Measurements from ENCODE around the gene MARF1. TPM values are rescaled to one million over a fixed set of nuclear protein-coding genes. Genes with fewer than 3 reads are reported as not detected.
"Not testable (repeated sequence)": the region's sequence is repeated elsewhere in the genome, so short reads cannot be mapped to it uniquely, and the experiment has no call there.

Gene MARF1
- total RNA-seq, 1 experiment from 2014 or later = 68.1 TPM

DNA sequence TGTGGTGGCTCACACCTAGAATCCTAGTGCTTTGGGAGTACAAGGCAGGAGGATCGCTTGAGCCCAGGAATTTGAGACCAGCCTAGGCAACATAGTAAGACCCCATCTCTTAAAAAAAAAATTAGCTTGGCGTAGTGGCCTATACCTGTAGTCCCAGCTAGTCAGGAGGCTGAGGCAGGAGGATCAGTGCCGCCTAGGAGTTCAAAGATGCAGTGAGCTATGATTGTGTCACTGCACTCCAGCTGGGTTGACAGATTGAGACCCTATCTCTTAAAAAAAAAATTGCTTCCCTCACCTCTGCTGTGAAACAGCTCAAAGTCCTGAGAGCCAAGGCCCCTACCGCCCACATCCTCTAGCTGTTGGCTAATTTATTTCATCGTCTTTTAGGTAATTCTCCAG is 17.2 kb upstream of the MARF1 start:
- CTCF ChIA-PET = interaction anchor here (0.5 kb wide), 1 partner anchor 99 kb away, joined by 3 read pairs; no protein-coding TSS in a partner anchor
- POLR2A ChIA-PET (ENCODE audit: unreplicated experiment) = no interaction called here
- no peak for DNase-seq
- no peaks in the 10 kb centered on the region for H3K27me3 ChIP-seq (ENCODE audit: insufficient read depth, low read depth)
- H4K20me1 ChIP-seq (ENCODE audit: insufficient read depth) = no peaks in the 10 kb centered on the region
- H2AFZ ChIP-seq = no peak overlapping the region
- no peaks in the 10 kb centered on the region for H3F3A ChIP-seq (ENCODE audit: insufficient read depth, low read depth)
- no peaks in the 10 kb centered on the region for H3K9me2 ChIP-seq (ENCODE audit: insufficient read depth)
- intact Hi-C loops (cut with micrococcal nuclease; ENCODE audit: unreplicated experiment) = no loop called here
- peaks cover 36% of the 10 kb centered on the region for H3K79me2 ChIP-seq (ENCODE audit: low read depth)
- no peaks in the 10 kb centered on the region for H3K9me3 ChIP-seq (ENCODE audit: insufficient read depth, low read depth)
- H3K4me1 ChIP-seq (replicated peaks; ENCODE audit: insufficient read depth) = no peaks in the 10 kb centered on the region
- no peak overlapping the region for H3K4me3 ChIP-seq
- no TSS peak for BruUV-seq (replicated peaks)
- H3K27ac ChIP-seq = no peak overlapping the region
- H3K4me2 ChIP-seq = no peak overlapping the region
- no peak for TF ChIP-seq EZH2 (IDR thresholded peaks at IDR 0.05; ENCODE audit: low read depth)
- TF ChIP-seq, protein P1, sequence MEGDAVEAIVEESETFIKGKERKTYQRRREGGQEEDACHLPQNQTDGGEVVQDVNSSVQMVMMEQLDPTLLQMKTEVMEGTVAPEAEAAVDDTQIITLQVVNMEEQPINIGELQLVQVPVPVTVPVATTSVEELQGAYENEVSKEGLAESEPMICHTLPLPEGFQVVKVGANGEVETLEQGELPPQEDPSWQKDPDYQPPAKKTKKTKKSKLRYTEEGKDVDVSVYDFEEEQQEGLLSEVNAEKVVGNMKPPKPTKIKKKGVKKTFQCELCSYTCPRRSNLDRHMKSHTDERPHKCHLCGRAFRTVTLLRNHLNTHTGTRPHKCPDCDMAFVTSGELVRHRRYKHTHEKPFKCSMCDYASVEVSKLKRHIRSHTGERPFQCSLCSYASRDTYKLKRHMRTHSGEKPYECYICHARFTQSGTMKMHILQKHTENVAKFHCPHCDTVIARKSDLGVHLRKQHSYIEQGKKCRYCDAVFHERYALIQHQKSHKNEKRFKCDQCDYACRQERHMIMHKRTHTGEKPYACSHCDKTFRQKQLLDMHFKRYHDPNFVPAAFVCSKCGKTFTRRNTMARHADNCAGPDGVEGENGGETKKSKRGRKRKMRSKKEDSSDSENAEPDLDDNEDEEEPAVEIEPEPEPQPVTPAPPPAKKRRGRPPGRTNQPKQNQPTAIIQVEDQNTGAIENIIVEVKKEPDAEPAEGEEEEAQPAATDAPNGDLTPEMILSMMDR (conservative IDR thresholded peaks at IDR 0.05) = no peak
- H3K36me3 ChIP-seq (ENCODE audit: low read depth) = no peaks in the 10 kb centered on the region

DNA sequence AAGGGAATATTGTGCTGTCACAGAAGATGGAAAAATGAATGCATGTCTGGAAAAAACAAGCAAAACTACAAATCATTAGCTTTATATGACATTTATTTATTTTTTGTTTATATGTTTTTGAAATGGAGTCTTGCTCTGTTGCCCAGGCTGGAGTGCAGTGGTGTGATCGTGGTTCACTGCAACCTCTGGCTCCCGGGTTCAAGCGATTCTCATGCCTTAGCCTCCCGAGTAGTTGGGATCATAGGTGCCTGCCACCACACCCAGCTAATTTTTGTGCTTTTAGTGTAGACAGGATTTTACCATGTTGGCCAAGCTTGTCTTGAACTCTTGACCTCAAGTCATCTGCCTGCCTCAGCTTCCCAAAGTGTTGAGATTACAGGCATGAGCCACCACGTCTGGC is 15.6 kb upstream of the MARF1 start:
- H3F3A ChIP-seq (ENCODE audit: insufficient read depth, low read depth) = no peaks in the 10 kb centered on the region
- no peaks in the 10 kb centered on the region for H3K27me3 ChIP-seq (ENCODE audit: insufficient read depth, low read depth)
- no peak overlapping the region for H3K4me2 ChIP-seq
- H3K4me1 ChIP-seq (replicated peaks; ENCODE audit: insufficient read depth) = no peaks in the 10 kb centered on the region
- peaks cover 53% of the 10 kb centered on the region for H3K79me2 ChIP-seq (ENCODE audit: low read depth)
- ChIA-PET POLR2A (ENCODE audit: unreplicated experiment) (no interaction called here), CTCF (interaction anchor here (0.6 kb wide), 1 partner anchor 16 kb away, joined by 4 read pairs; the partner anchor contains the start of gene MARF1)
- no peak overlapping the region for H3K4me3 ChIP-seq
- TF ChIP-seq, protein P1 (conservative IDR thresholded peaks at IDR 0.05) = no peak
- TF ChIP-seq EZH2 (IDR thresholded peaks at IDR 0.05; ENCODE audit: low read depth) = no peak
- no peaks in the 10 kb centered on the region; the same call in 1 of the 2 replicates for H4K20me1 ChIP-seq (ENCODE audit: insufficient read depth)
- H3K27ac ChIP-seq = no peak overlapping the region
- no peaks in the 10 kb centered on the region for H3K9me3 ChIP-seq (ENCODE audit: insufficient read depth, low read depth)
- no peaks in the 10 kb centered on the region for H3K9me2 ChIP-seq (ENCODE audit: insufficient read depth)
- BruUV-seq (replicated peaks) = no TSS peak
- no peaks in the 10 kb centered on the region for H3K36me3 ChIP-seq (ENCODE audit: low read depth)
- no peak for DNase-seq
- intact Hi-C loops (cut with micrococcal nuclease; ENCODE audit: unreplicated experiment) = no loop called here
- H2AFZ ChIP-seq = no peak overlapping the region

DNA sequence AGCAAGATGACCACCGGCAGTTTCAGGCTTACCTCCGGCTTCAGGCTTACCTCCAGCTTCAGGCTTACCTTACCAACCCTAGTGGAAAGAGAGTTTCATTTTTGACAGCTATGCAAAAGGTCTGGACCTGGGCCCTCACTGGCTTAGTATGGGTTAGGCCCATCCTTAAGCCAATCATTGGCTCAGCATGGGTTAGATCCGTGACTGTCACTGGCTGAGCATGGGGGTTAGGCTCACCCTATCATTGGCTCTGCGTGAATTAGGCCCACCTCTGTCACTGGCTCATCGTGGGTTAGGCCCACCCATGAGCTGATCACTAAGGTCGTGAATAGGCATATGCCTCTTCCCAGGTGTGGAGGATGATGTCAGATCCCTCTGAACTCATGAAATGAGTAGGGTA is 15.2 kb upstream of the MARF1 start:
- intact Hi-C loops (cut with micrococcal nuclease; ENCODE audit: unreplicated experiment) = no loop called here
- Histone ChIP-seq H3K9me2 (ENCODE audit: insufficient read depth) (no peaks in the 10 kb centered on the region), H3K36me3 (ENCODE audit: low read depth) (no peaks in the 10 kb centered on the region), H3K4me2 (no peak overlapping the region), H3F3A (ENCODE audit: insufficient read depth, low read depth) (no peaks in the 10 kb centered on the region), H3K4me1 (replicated peaks; ENCODE audit: insufficient read depth) (no peaks in the 10 kb centered on the region), H4K20me1 (ENCODE audit: insufficient read depth) (no peaks in the 10 kb centered on the region; the same call in 1 of the 2 replicates), H3K27ac (no peak overlapping the region), H3K79me2 (ENCODE audit: low read depth) (peaks cover 57% of the 10 kb centered on the region), H2AFZ (no peak overlapping the region), H3K9me3 (ENCODE audit: insufficient read depth, low read depth) (no peaks in the 10 kb centered on the region), H3K4me3 (no peak overlapping the region), H3K27me3 (ENCODE audit: insufficient read depth, low read depth) (no peaks in the 10 kb centered on the region)
- ChIA-PET CTCF (no interaction called here), POLR2A (ENCODE audit: unreplicated experiment) (no interaction called here)
- BruUV-seq (replicated peaks) = no TSS peak
- no peak for DNase-seq
- no peak for TF ChIP-seq EZH2 (IDR thresholded peaks at IDR 0.05; ENCODE audit: low read depth)
- TF ChIP-seq, protein P1 (conservative IDR thresholded peaks at IDR 0.05) = no peak

DNA sequence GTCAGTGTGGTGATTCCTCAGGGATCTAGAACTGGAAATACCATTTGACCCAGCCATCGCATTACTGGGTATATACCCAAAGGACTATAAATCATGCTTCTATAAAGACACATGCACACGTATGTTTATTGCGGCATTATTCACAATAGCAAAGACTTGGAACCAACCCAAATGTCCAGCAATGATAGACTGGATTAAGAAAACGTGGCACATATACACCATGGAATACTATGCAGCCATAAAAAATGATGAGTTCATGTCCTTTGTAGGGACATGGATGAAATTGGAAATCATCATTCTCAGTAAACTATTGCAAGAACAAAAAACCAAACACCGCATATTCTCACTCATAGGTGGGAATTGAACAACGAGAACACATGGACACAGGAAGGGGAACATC is 12.6 kb upstream of the MARF1 start:
- H3K9me3 ChIP-seq (ENCODE audit: insufficient read depth, low read depth); POLR2A ChIA-PET (ENCODE audit: unreplicated experiment); H3K4me1 ChIP-seq (replicated peaks; ENCODE audit: insufficient read depth); H3K36me3 ChIP-seq (ENCODE audit: low read depth); H3F3A ChIP-seq (ENCODE audit: insufficient read depth, low read depth); H3K4me3 ChIP-seq; CTCF ChIA-PET; DNase-seq; H3K27ac ChIP-seq; H3K4me2 ChIP-seq; H3K9me2 ChIP-seq (ENCODE audit: insufficient read depth); BruUV-seq (replicated peaks); H2AFZ ChIP-seq; intact Hi-C loops (cut with micrococcal nuclease; ENCODE audit: unreplicated experiment); H4K20me1 ChIP-seq (ENCODE audit: insufficient read depth); H3K27me3 ChIP-seq (ENCODE audit: insufficient read depth, low read depth): not testable (repeated sequence)
- H3K79me2 ChIP-seq (ENCODE audit: low read depth) = peaks cover 78% of the 10 kb centered on the region
